Neural cell (in vitro differentiated cells): ENCODE measurements around the gene ESRP2. TPM values are rescaled to one million over a fixed set of nuclear protein-coding genes. Genes with fewer than 3 reads are reported as not detected.

Experiments
- H2AFZ ChIP-seq: fragments of 200-600, 300-800 bp; sonication (generic), shearing (Covaris generic); 2 replicates; pipeline ENCODE4 v1.6.0; 2014; ENCODE audit warnings: low read depth, mild to moderate bottlenecking, antibody characterized with exemption, low read length, moderate library complexity
- H3F3A ChIP-seq: fragments of 200-600 bp; shearing (Covaris generic); 2 replicates; pipeline ENCODE4 v1.6.1; 2016; ENCODE audit warnings: mild to moderate bottlenecking, moderate library complexity, mixed read lengths, antibody characterized with exemption, low read length; ENCODE audit not compliant: insufficient read depth, poor library complexity, severe bottlenecking
- H3K27ac ChIP-seq: fragments of 200-600, 300-800 bp; sonication (generic), shearing (Covaris generic); 2 replicates; pipeline ENCODE4 v1.5.1; 2014; ENCODE audit warnings: mild to moderate bottlenecking, low read length, moderate library complexity
- H3K27me3 ChIP-seq: fragments of 300-800, 200-600 bp; sonication (generic), shearing (Covaris generic); 2 replicates; pipeline ENCODE4 v1.6.0; 2014; ENCODE audit warnings: mild to moderate bottlenecking, low read depth, low read length, moderate library complexity; ENCODE audit not compliant: insufficient read depth
- H3K36me3 ChIP-seq: fragments of 300-800, 200-600 bp; sonication (generic), shearing (Covaris generic); 2 replicates; pipeline ENCODE4 v1.5.1; 2014; ENCODE audit warnings: mild to moderate bottlenecking, antibody characterized with exemption, low read length, moderate library complexity; ENCODE audit not compliant: insufficient read depth
- H3K4me2 ChIP-seq: fragments of 300-800, 200-600 bp; sonication (generic), shearing (Covaris generic); 2 replicates; pipeline ENCODE4 v1.6.0; 2014; ENCODE audit warnings: mild to moderate bottlenecking, low read length
- H3K4me3 ChIP-seq: fragments of 300-800, 200-600 bp; sonication (generic), shearing (Covaris generic); 2 replicates; pipeline ENCODE4 v1.5.1; 2014; ENCODE audit warnings: mild to moderate bottlenecking, low read length, moderate library complexity
- H3K79me2 ChIP-seq: fragments of 200-600 bp; shearing (Covaris generic); replicated peaks from 2 replicates; pipeline ENCODE4 v1.6.0; 2014; ENCODE audit warnings: mild to moderate bottlenecking, low read length, moderate library complexity; ENCODE audit not compliant: insufficient read depth
- H3K9ac ChIP-seq: fragments of 300-800, 200-600 bp; sonication (generic), shearing (Covaris generic); 2 replicates; pipeline ENCODE4 v1.6.1; 2016; ENCODE audit warnings: mild to moderate bottlenecking, low read length, mixed read lengths
- H3K9me2 ChIP-seq: fragments of 200-600 bp; shearing (Covaris generic); 2 replicates; pipeline ENCODE4 v1.6.1; 2016; ENCODE audit warnings: mild to moderate bottlenecking, low read length, mixed read lengths; ENCODE audit not compliant: insufficient read depth
- H3K9me3 ChIP-seq: fragments of 200-600, 300-800 bp; sonication (generic), shearing (Covaris generic); 2 replicates; pipeline ENCODE4 v1.6.1; 2016; ENCODE audit warnings: mild to moderate bottlenecking, mixed run types, low read length, moderate library complexity, mixed read lengths
- H4K20me1 ChIP-seq: fragments of 200-600 bp; shearing (Covaris generic); 2 replicates; pipeline ENCODE4 v1.6.1; 2016; ENCODE audit warnings: mild to moderate bottlenecking, mixed run types; ENCODE audit not compliant: insufficient read depth
- CTCF ChIP-seq: fragments of 450-650 bp; IDR thresholded peaks from 2 replicates; pipeline ENCODE4 v1.5.1; 2014; ENCODE audit warnings: antibody characterized with exemption, mild to moderate bottlenecking, moderate library complexity; ENCODE audit not compliant: poor library complexity, severe bottlenecking
- EP300 ChIP-seq: fragments of 450-650 bp; conservative IDR thresholded peaks from 2 replicates; pipeline ENCODE4 v1.6.1; 2014; ENCODE audit warnings: antibody characterized with exemption, mild to moderate bottlenecking, moderate library complexity; ENCODE audit not compliant: poor library complexity, severe bottlenecking
- EZH2 ChIP-seq: fragments of 200-600, 300-800 bp; shearing (Covaris generic), sonication (generic); IDR thresholded peaks from 2 replicates; pipeline ENCODE4 v1.6.1; 2014; ENCODE audit warnings: antibody characterized with exemption, low read length, borderline replicate concordance, mild to moderate bottlenecking; ENCODE audit not compliant: insufficient read depth, poor library complexity, severe bottlenecking
- MXI1 ChIP-seq: fragments of 450-650 bp; conservative IDR thresholded peaks from 2 replicates; pipeline ENCODE4 v1.6.1; 2014; ENCODE audit warnings: antibody characterized with exemption, mild to moderate bottlenecking; ENCODE audit not compliant: poor library complexity, severe bottlenecking
- POLR2AphosphoS5 ChIP-seq: IDR thresholded peaks from 2 replicates; pipeline ENCODE4 v1.6.1; 2012
- RAD21 ChIP-seq: fragments of 450-650 bp; conservative IDR thresholded peaks from 2 replicates; pipeline ENCODE4 v1.6.1; 2014; ENCODE audit warnings: antibody characterized with exemption, mild to moderate bottlenecking, moderate library complexity
- SMC3 ChIP-seq: fragments of 450-650 bp; conservative IDR thresholded peaks from 2 replicates; pipeline ENCODE4 v1.6.1; 2014; ENCODE audit warnings: antibody characterized with exemption, mild to moderate bottlenecking, moderate library complexity; ENCODE audit not compliant: poor library complexity
- TAF1 ChIP-seq: IDR thresholded peaks from 2 replicates; pipeline ENCODE4 v1.6.1; 2012; ENCODE audit warnings: low read depth
- polyA plus RNA-seq: library from polyadenylated mRNA; depleted of rRNA; stranded (reverse); fragments of >200 nt; gene quantifications from 2 replicates; pipeline ENCODE4 v1.2.3, GENCODE V29; 2014
- TF ChIP-seq, protein P1 (sequence below): IDR thresholded peaks from 2 replicates; pipeline ENCODE4 v1.6.1; 2012; ENCODE audit warnings: borderline replicate concordance

The ESRP2 gene
- polyA plus RNA-seq, 1 donor from 2014 or later = not detected

- no peak overlapping the region for H3K4me3 ChIP-seq
- H3K36me3 ChIP-seq = no peaks in the 10 kb centered on the region
- no peaks in the 10 kb centered on the region for H3F3A ChIP-seq
- H3K4me2 ChIP-seq = no peak overlapping the region
- no peaks in the 10 kb centered on the region for H4K20me1 ChIP-seq
- H3K27me3 ChIP-seq = no peaks in the 10 kb centered on the region
- no peak overlapping the region for H3K9ac ChIP-seq
- H3K9me3 ChIP-seq = no peaks in the 10 kb centered on the region
- H3K79me2 ChIP-seq = no peaks in the 10 kb centered on the region
- TF ChIP-seq MXI1 (no peak), EP300 (no peak), POLR2AphosphoS5 (no peak), CTCF (no peak), RAD21 (no peak), SMC3 (no peak), EZH2 (no peak), TAF1 (no peak)
- TF ChIP-seq, protein P1, sequence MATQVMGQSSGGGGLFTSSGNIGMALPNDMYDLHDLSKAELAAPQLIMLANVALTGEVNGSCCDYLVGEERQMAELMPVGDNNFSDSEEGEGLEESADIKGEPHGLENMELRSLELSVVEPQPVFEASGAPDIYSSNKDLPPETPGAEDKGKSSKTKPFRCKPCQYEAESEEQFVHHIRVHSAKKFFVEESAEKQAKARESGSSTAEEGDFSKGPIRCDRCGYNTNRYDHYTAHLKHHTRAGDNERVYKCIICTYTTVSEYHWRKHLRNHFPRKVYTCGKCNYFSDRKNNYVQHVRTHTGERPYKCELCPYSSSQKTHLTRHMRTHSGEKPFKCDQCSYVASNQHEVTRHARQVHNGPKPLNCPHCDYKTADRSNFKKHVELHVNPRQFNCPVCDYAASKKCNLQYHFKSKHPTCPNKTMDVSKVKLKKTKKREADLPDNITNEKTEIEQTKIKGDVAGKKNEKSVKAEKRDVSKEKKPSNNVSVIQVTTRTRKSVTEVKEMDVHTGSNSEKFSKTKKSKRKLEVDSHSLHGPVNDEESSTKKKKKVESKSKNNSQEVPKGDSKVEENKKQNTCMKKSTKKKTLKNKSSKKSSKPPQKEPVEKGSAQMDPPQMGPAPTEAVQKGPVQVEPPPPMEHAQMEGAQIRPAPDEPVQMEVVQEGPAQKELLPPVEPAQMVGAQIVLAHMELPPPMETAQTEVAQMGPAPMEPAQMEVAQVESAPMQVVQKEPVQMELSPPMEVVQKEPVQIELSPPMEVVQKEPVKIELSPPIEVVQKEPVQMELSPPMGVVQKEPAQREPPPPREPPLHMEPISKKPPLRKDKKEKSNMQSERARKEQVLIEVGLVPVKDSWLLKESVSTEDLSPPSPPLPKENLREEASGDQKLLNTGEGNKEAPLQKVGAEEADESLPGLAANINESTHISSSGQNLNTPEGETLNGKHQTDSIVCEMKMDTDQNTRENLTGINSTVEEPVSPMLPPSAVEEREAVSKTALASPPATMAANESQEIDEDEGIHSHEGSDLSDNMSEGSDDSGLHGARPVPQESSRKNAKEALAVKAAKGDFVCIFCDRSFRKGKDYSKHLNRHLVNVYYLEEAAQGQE = no peak
- no peak overlapping the region for H2AFZ ChIP-seq
- H3K9me2 ChIP-seq = no peaks in the 10 kb centered on the region
- no peak overlapping the region for H3K27ac ChIP-seq
Measured at GRCh38 chr16:68276223-68276622, 40.3 kb upstream of the ESRP2 start.

DNA sequence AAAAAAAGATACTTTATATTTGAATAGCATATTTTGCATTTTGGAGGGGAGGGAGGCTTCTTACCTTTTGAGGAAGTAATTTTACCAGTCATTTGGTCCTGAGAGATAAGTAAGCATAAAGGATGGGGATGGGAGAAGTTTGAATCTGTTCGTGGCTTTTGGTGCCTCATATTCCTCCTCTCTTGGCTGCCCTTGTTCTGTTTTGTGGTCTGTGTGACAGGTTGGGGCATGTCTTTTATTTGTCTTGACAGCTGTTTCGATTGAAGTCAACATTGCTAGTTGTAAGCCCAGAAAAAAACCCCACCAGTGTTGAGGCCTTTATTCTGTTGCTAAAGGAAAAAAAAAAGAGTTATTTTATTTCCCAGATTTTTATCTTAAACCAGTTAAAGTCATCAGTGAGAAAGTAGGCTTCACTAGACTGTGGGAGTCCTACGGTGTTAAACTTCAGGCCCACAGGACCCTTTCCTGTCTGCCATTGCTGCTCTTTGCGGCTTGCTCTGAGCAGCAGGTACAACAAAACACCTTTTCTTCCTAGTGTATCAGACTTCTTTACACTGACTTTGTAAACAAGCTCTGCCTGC lies 39.8 kb upstream of the ESRP2 start:
- Histone ChIP-seq H2AFZ (no peak overlapping the region), H3K4me3 (no peak overlapping the region), H3K9ac (no peak overlapping the region), H3F3A (no peaks in the 10 kb centered on the region), H4K20me1 (no peaks in the 10 kb centered on the region), H3K27me3 (no peaks in the 10 kb centered on the region), H3K27ac (no peak overlapping the region), H3K9me2 (no peaks in the 10 kb centered on the region), H3K4me2 (no peak overlapping the region), H3K36me3 (no peaks in the 10 kb centered on the region), H3K9me3 (no peaks in the 10 kb centered on the region), H3K79me2 (no peaks in the 10 kb centered on the region)
- TF ChIP-seq SMC3 = no peak
- TF ChIP-seq TAF1 = no peak
- TF ChIP-seq MXI1 = no peak
- no peak for TF ChIP-seq POLR2AphosphoS5
- TF ChIP-seq EP300 = no peak
- TF ChIP-seq, protein P1 = no peak
- TF ChIP-seq EZH2 = no peak
- no peak for TF ChIP-seq RAD21
- TF ChIP-seq CTCF = no peak
